GM18502 (cell line): ENCODE measurements around the gene TMEM145.
"Not testable (repeated sequence)": the region's sequence is repeated elsewhere in the genome, so short reads cannot be mapped to it uniquely, and the experiment has no call there.

Experiments used
- ATAC-seq: cut with Tn5 transposase; IDR thresholded peaks from one replicate; pipeline ENCODE4 v1.9.1; 2021; ENCODE audit warnings: mild to moderate bottlenecking; ENCODE audit not compliant: unreplicated experiment, poor library complexity

Gene TMEM145

GRCh38 chr19:42332059-42332458, 18.9 kb downstream of the TMEM145 start:
- no peak for ATAC-seq

- ATAC-seq: no peak
Observed at GRCh38 chr19:42333018-42333417, 19.9 kb downstream of the TMEM145 start.

GRCh38 chr19:42333975-42334696, 21.0 kb downstream of the TMEM145 start:
- no peak for ATAC-seq

- no peak for ATAC-seq
Observed at GRCh38 chr19:42334697-42335373, 21.7 kb downstream of the TMEM145 start.

- ATAC-seq: no peak
Observed at GRCh38 chr19:42335374-42335936, 22.3 kb downstream of the TMEM145 start.

- no peak for ATAC-seq
Observed at GRCh38 chr19:42335971-42336370, 22.9 kb downstream of the TMEM145 start.

GRCh38 chr19:42339126-42339860, 26.2 kb downstream of the TMEM145 start:
- ATAC-seq: not testable (repeated sequence)

- not testable (repeated sequence) for ATAC-seq
Observed at GRCh38 chr19:42339922-42340321, 26.8 kb downstream of the TMEM145 start.

GRCh38 chr19:42343344-42344110, 30.4 kb downstream of the TMEM145 start:
- no peak for ATAC-seq

GRCh38 chr19:42344336-42344893, 31.3 kb downstream of the TMEM145 start:
- ATAC-seq: no peak

- ATAC-seq: no peak
Observed at GRCh38 chr19:42345191-42345812, 32.2 kb downstream of the TMEM145 start.

- no peak for ATAC-seq
Observed at GRCh38 chr19:42348211-42348610, 35.1 kb downstream of the TMEM145 start.

- no peak for ATAC-seq
Observed at GRCh38 chr19:42349378-42350107, 36.4 kb downstream of the TMEM145 start.

- ATAC-seq: no peak
Observed at GRCh38 chr19:42350417-42350816, 37.3 kb downstream of the TMEM145 start.

GRCh38 chr19:42351079-42351735, 38.1 kb downstream of the TMEM145 start:
- no peak for ATAC-seq

GRCh38 chr19:42352301-42353259, 39.5 kb downstream of the TMEM145 start:
- ATAC-seq: no peak

GRCh38 chr19:42353341-42354015, 40.4 kb downstream of the TMEM145 start:
- no peak for ATAC-seq
